Effector CD8-positive, alpha-beta T cell (primary cell): ENCODE data around the gene NOS3.
A peak's percentile ranks its signal among the peaks of the same experiment; 100 is the strongest.

Experiments used
- DNase-seq: peaks from one replicate; lab custom pipeline; 2025; lab: John Stamatoyannopoulos, UW

Gene NOS3

GRCh38 chr7:150964593-150965111, 26.2 kb upstream of the NOS3 start:
- no peak for DNase-seq

GRCh38 chr7:150965273-150965830, 25.5 kb upstream of the NOS3 start:
- no peak for DNase-seq

GRCh38 chr7:150966002-150966401, 24.8 kb upstream of the NOS3 start:
- no peak for DNase-seq

GRCh38 chr7:150967349-150967748, 23.5 kb upstream of the NOS3 start:
- no peak for DNase-seq

GRCh38 chr7:150968056-150968733, 22.6 kb upstream of the NOS3 start:
- DNase-seq, result no peak

GRCh38 chr7:150968734-150969372, 22.0 kb upstream of the NOS3 start:
- no peak for DNase-seq

- no peak for DNase-seq
Observed at GRCh38 chr7:150969475-150969874, 21.3 kb upstream of the NOS3 start.

- DNase-seq, result no peak
Observed at GRCh38 chr7:150970424-150970823, 20.4 kb upstream of the NOS3 start.

- no peak for DNase-seq
Observed at GRCh38 chr7:150971242-150972022, 19.4 kb upstream of the NOS3 start.

- no peak for DNase-seq
Observed at GRCh38 chr7:150972023-150972468, 18.8 kb upstream of the NOS3 start.

GRCh38 chr7:150972741-150973140, 18.1 kb upstream of the NOS3 start:
- no peak for DNase-seq

- no peak for DNase-seq
Observed at GRCh38 chr7:150973571-150974451, 17.0 kb upstream of the NOS3 start.

GRCh38 chr7:150974468-150975391, 16.1 kb upstream of the NOS3 start:
- DNase-seq, result peak; percentile 73

- no peak for DNase-seq
Observed at GRCh38 chr7:150975536-150976319, 15.1 kb upstream of the NOS3 start.

- DNase-seq, result no peak
Observed at GRCh38 chr7:150976529-150977381, 14.1 kb upstream of the NOS3 start.

- no peak for DNase-seq
Observed at GRCh38 chr7:150977382-150978125, 13.3 kb upstream of the NOS3 start.

- DNase-seq, result peak; percentile 36
Observed at GRCh38 chr7:150978126-150978789, 12.6 kb upstream of the NOS3 start, which contains the start of gene KCNH2. KCNH2 (minus strand) TSS chr7:150978321; CDS start chr7:150977913, 408 bp downstream.
